GM23338 (cell line): ENCODE data around the gene LPIN1. TPM values are rescaled to one million over a fixed set of nuclear protein-coding genes. Genes with fewer than 3 reads are reported as not detected.

Source experiments
- CREB1 ChIP-seq: fragments of 250-450 bp; sonication (Bioruptor Pico); IDR thresholded peaks from 2 replicates; pipeline ENCODE4 v1.5.0; 2020; ENCODE audit warnings: low read depth, mild to moderate bottlenecking, moderate library complexity
- CTCF ChIP-seq, 2 experiments: fragments of 200-600 bp in 1 of 2; sonication (generic) in 1 of 2; conservative IDR thresholded peaks; 2 replicates each; pipeline versions ENCODE4 v1.5.1 to v1.6.1; 2016 to 2017; ENCODE audit warnings: antibody characterized with exemption in 2 of 2, low read depth in 2 of 2, mild to moderate bottlenecking in 2 of 2, moderate library complexity in 1 of 2
- NANOG ChIP-seq: IDR thresholded peaks from 2 replicates; pipeline ENCODE4 v1.6.1; 2016; ENCODE audit warnings: antibody characterized with exemption, borderline replicate concordance
- ZNF331 ChIP-seq: fragments of 250-450 bp; sonication (Bioruptor Pico); IDR thresholded peaks from 2 replicates; pipeline ENCODE4 v1.5.0; 2020; ENCODE audit warnings: low read depth, mild to moderate bottlenecking, moderate library complexity
- polyA plus RNA-seq: library from polyadenylated mRNA; unstranded; fragments of >200 nt; fragmentation: Nextera tagmentation; extraction: Ambion mirVana; gene quantifications from 2 replicates; pipeline ENCODE4 v1.2.1, GENCODE V29; 2016
- total RNA-seq: library from RNA; depleted of rRNA; stranded (reverse); fragments of >200 nt; shearing (Covaris generic); gene quantifications from 2 replicates; pipeline ENCODE4 v1.2.3, GENCODE V29; 2014
- TF ChIP-seq, protein P1 (sequence below): fragments of 250-450 bp; sonication (Bioruptor Pico); IDR thresholded peaks from 2 replicates; pipeline ENCODE4 v1.5.0; 2020; ENCODE audit warnings: mild to moderate bottlenecking, moderate library complexity
- TF ChIP-seq, protein P2 (sequence below): IDR thresholded peaks from one replicate; pipeline ENCODE4 v1.6.1; 2018; ENCODE audit warnings: antibody characterized with exemption; ENCODE audit not compliant: unreplicated experiment

The LPIN1 gene
- total and polyA plus RNA-seq, 2 experiments from 2014 or later: 4.4 to 9.5 TPM

GRCh38 chr2:11768946-11769345, 22.5 kb downstream of the LPIN1 start (continued):
- TF ChIP-seq, protein P1, sequence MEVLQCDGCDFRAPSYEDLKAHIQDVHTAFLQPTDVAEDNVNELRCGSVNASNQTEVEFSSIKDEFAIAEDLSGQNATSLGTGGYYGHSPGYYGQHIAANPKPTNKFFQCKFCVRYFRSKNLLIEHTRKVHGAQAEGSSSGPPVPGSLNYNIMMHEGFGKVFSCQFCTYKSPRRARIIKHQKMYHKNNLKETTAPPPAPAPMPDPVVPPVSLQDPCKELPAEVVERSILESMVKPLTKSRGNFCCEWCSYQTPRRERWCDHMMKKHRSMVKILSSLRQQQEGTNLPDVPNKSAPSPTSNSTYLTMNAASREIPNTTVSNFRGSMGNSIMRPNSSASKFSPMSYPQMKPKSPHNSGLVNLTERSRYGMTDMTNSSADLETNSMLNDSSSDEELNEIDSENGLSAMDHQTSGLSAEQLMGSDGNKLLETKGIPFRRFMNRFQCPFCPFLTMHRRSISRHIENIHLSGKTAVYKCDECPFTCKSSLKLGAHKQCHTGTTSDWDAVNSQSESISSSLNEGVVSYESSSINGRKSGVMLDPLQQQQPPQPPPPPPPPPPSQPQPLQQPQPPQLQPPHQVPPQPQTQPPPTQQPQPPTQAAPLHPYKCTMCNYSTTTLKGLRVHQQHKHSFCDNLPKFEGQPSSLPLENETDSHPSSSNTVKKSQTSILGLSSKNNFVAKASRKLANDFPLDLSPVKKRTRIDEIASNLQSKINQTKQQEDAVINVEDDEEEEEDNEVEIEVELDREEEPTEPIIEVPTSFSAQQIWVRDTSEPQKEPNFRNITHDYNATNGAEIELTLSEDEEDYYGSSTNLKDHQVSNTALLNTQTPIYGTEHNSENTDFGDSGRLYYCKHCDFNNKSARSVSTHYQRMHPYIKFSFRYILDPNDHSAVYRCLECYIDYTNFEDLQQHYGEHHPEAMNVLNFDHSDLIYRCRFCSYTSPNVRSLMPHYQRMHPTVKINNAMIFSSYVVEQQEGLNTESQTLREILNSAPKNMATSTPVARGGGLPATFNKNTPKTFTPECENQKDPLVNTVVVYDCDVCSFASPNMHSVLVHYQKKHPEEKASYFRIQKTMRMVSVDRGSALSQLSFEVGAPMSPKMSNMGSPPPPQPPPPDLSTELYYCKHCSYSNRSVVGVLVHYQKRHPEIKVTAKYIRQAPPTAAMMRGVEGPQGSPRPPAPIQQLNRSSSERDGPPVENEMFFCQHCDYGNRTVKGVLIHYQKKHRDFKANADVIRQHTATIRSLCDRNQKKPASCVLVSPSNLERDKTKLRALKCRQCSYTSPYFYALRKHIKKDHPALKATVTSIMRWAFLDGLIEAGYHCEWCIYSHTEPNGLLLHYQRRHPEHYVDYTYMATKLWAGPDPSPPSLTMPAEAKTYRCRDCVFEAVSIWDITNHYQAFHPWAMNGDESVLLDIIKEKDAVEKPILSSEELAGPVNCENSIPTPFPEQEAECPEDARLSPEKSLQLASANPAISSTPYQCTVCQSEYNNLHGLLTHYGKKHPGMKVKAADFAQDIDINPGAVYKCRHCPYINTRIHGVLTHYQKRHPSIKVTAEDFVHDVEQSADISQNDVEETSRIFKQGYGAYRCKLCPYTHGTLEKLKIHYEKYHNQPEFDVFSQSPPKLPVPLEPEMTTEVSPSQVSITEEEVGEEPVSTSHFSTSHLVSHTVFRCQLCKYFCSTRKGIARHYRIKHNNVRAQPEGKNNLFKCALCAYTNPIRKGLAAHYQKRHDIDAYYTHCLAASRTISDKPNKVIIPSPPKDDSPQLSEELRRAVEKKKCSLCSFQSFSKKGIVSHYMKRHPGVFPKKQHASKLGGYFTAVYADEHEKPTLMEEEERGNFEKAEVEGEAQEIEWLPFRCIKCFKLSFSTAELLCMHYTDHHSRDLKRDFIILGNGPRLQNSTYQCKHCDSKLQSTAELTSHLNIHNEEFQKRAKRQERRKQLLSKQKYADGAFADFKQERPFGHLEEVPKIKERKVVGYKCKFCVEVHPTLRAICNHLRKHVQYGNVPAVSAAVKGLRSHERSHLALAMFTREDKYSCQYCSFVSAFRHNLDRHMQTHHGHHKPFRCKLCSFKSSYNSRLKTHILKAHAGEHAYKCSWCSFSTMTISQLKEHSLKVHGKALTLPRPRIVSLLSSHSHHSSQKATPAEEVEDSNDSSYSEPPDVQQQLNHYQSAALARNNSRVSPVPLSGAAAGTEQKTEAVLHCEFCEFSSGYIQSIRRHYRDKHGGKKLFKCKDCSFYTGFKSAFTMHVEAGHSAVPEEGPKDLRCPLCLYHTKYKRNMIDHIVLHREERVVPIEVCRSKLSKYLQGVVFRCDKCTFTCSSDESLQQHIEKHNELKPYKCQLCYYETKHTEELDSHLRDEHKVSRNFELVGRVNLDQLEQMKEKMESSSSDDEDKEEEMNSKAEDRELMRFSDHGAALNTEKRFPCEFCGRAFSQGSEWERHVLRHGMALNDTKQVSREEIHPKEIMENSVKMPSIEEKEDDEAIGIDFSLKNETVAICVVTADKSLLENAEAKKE (CRISPR knock-in tag): no peak
- TF ChIP-seq NANOG (no peak), CTCF (conservative IDR thresholded peaks at IDR 0.05; ENCODE audit: low read depth in 2 of 2) (no peak), ZNF331 (no peak), CREB1 (CRISPR knock-in tag) (no peak)
- TF ChIP-seq, protein P2, sequence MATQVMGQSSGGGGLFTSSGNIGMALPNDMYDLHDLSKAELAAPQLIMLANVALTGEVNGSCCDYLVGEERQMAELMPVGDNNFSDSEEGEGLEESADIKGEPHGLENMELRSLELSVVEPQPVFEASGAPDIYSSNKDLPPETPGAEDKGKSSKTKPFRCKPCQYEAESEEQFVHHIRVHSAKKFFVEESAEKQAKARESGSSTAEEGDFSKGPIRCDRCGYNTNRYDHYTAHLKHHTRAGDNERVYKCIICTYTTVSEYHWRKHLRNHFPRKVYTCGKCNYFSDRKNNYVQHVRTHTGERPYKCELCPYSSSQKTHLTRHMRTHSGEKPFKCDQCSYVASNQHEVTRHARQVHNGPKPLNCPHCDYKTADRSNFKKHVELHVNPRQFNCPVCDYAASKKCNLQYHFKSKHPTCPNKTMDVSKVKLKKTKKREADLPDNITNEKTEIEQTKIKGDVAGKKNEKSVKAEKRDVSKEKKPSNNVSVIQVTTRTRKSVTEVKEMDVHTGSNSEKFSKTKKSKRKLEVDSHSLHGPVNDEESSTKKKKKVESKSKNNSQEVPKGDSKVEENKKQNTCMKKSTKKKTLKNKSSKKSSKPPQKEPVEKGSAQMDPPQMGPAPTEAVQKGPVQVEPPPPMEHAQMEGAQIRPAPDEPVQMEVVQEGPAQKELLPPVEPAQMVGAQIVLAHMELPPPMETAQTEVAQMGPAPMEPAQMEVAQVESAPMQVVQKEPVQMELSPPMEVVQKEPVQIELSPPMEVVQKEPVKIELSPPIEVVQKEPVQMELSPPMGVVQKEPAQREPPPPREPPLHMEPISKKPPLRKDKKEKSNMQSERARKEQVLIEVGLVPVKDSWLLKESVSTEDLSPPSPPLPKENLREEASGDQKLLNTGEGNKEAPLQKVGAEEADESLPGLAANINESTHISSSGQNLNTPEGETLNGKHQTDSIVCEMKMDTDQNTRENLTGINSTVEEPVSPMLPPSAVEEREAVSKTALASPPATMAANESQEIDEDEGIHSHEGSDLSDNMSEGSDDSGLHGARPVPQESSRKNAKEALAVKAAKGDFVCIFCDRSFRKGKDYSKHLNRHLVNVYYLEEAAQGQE: no peak
